Measurements from ENCODE around the gene KREMEN1. TPM values are rescaled to one million over a fixed set of nuclear protein-coding genes. Genes with fewer than 3 reads are reported as not detected.

KREMEN1 gene
- total and polyA plus RNA-seq, 3 donors from 2014 or later: 42.5 to 54.9 (median 54.5) TPM

- Histone ChIP-seq H3K36me3 (ENCODE audit: low read depth, missing control alignments) (no peaks in the 10 kb centered on the region), H3K4me1 (no peaks in the 10 kb centered on the region), H3K27ac (no peak overlapping the region), H3K4me3 (no peak overlapping the region), H3K27me3 (no peaks in the 10 kb centered on the region), H3K9me3 (no peaks in the 10 kb centered on the region)
- intact Hi-C loops (cut with DNase I; ENCODE audit: low total_unique reads): no loop called here
- no peak for TF ChIP-seq CTCF (IDR thresholded peaks at IDR 0.05)
- no peak for TF ChIP-seq POLR2A (IDR thresholded peaks at IDR 0.05)
- WGBS, 2 donors: 86 to 88% methylated on average over 1 of the region's 1 CpG
- no peak for DNase-seq
These were observed 102.5 kb downstream of the KREMEN1 start for GRCh38 chr22:29175312-29175835.

DNA sequence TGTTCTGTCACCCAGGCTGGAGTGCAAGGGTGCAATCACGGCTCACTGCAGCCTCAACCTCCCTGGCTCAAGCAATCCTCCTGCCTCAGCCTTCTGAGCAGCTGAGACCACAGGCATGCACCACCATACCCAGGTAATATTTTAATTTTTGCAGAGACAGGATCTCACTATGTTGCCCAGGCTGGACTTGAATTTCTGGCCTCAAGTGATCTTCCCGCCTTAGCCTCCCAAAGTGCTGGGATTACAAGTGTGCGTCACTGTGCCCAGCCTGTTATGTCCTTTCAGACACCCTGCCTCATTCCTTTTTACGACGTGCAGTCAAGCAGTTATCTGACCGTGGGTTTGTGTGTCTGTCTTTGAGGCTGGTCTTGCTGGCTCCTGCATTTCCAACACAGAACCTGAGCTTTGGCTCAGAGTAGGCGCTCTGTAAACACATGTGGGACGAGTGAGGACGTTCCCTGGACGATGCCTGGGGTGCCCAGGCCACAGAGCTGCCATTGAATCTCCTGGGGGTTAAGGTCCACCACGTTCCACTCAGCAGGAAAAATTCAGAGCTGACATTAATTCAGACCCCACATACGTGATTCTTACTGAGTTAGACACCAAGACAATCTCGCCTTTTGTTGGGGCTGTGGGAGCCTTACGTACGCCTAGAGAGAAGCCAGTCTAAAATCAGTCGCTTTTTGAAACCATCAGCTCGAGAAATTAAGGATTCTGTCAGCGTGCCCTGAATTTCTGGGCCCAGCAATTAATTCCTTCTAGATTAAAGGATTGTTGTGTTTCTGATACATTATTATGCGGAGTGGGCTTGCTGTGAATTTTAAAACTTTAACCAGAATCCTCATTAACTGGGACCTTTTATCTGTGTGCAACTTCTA lies 111.4 kb downstream of the KREMEN1 start:
- DNase-seq: no peak
- WGBS, 2 donors: 82 to 85% methylated on average over 19 of the region's 19 CpGs

DNA sequence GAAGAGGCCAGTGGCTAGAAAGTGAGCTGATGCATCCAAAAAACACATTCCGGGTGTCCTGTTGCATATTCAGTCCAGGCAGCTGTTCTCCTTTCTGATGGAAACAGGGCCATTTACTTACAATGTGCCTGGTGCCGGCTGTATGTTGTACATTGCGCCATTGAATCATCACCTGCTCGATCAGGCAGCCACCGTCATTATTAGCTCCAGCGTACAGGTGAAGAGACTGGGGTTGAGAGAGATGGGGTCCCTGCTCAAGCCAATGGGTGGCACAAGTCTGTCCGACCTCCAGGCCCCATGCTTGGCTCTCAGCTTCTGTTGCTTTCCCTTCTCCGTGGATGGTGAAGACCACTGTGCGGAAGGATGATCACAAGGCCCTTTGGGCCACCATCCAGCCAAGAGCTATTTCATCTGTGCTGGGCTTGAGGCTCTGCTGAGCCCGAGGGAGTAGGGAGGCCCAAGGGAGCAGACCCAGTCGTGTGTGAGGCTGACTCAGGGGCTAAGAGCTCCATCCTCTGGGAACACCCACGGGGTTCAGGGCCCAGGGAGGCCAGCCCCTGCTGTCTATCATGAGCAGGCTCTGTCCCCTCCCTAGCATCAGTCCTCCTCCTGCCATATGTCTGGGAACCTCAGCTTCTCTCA lies 112.1 kb downstream of the KREMEN1 start:
- Histone ChIP-seq H3K27me3 (no peaks in the 10 kb centered on the region), H3K36me3 (ENCODE audit: low read depth, missing control alignments) (no peaks in the 10 kb centered on the region), H3K4me3 (no peak overlapping the region), H3K9me3 (no peaks in the 10 kb centered on the region), H3K27ac (no peak overlapping the region), H3K4me1 (no peaks in the 10 kb centered on the region)
- intact Hi-C loops (cut with DNase I; ENCODE audit: low total_unique reads): no loop called here
- TF ChIP-seq CTCF (IDR thresholded peaks at IDR 0.05) (no peak), POLR2A (IDR thresholded peaks at IDR 0.05) (no peak)
- no peak for DNase-seq
- WGBS, 2 donors: 72 to 83% methylated on average over 9 to 12 of the region's 12 CpGs

More for the DNA sequence above, 111.4 kb downstream of the KREMEN1 start:
- TF ChIP-seq POLR2A (IDR thresholded peaks at IDR 0.05) (no peak), CTCF (IDR thresholded peaks at IDR 0.05) (no peak)
- Histone ChIP-seq H3K36me3 (ENCODE audit: low read depth, missing control alignments) (no peaks in the 10 kb centered on the region), H3K4me3 (no peak overlapping the region), H3K4me1 (no peaks in the 10 kb centered on the region), H3K27me3 (no peaks in the 10 kb centered on the region), H3K9me3 (no peaks in the 10 kb centered on the region), H3K27ac (no peak overlapping the region)
- intact Hi-C loops (cut with DNase I; ENCODE audit: low total_unique reads): no loop called here

DNA sequence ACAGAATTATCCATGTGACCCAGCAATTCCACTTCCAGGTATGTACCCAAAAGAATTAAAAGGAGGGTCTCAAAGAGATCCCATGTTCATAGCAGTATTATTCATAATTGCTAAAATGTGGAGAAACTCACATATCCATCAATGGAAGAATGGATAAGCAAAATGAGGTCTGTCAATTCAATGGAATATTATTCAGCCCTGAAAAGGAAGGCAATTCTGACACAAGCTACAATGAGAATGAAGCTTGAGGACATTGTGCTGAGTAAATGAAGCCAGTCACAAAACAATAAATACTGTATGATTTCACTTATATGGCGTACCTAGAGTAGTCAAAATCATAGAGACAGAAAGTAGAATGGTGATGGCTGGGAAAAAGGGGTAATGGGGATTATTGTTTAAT lies 113.5 kb downstream of the KREMEN1 start:
- 95 to 96% methylated on average over 1 of the region's 1 CpG for WGBS, 2 donors
- Histone ChIP-seq H3K27ac (no peak overlapping the region), H3K4me1 (no peaks in the 10 kb centered on the region), H3K9me3 (no peaks in the 10 kb centered on the region), H3K36me3 (ENCODE audit: low read depth, missing control alignments) (no peaks in the 10 kb centered on the region), H3K4me3 (no peak overlapping the region), H3K27me3 (no peaks in the 10 kb centered on the region)
- no peak for DNase-seq
- no peak for TF ChIP-seq POLR2A (IDR thresholded peaks at IDR 0.05)
- TF ChIP-seq CTCF (IDR thresholded peaks at IDR 0.05): no peak
- intact Hi-C loops (cut with DNase I; ENCODE audit: low total_unique reads): no loop called here
